ELR (cell line): ENCODE data around the gene RASA3.
"Not testable (repeated sequence)": the region's sequence is repeated elsewhere in the genome, so short reads cannot be mapped to it uniquely, and the experiment has no call there.

Source experiments
- DNase-seq: peaks from one replicate; pipeline ENCODE4 v3.0.0-alpha.2; 2015; ENCODE audit warnings: low read depth

RASA3 gene

GRCh38 chr13:114033541-114034315, 98.7 kb downstream of the RASA3 start:
- no peak for DNase-seq

- DNase-seq = peak; percentile 81
These were observed 100.2 kb downstream of the RASA3 start for GRCh38 chr13:114032126-114032799.

- DNase-seq = no peak
These were observed 100.8 kb downstream of the RASA3 start for GRCh38 chr13:114031631-114032030.

- no peak for DNase-seq
These were observed 101.5 kb downstream of the RASA3 start for GRCh38 chr13:114030666-114031610.

- DNase-seq = no peak
These were observed 102.4 kb downstream of the RASA3 start for GRCh38 chr13:114029866-114030625.

GRCh38 chr13:114027826-114028225, 104.6 kb downstream of the RASA3 start:
- no peak for DNase-seq

GRCh38 chr13:114027046-114027715, 105.2 kb downstream of the RASA3 start:
- no peak for DNase-seq

- DNase-seq = no peak
These were observed 105.9 kb downstream of the RASA3 start for GRCh38 chr13:114026481-114026880.

GRCh38 chr13:114025714-114026431, 106.5 kb downstream of the RASA3 start:
- DNase-seq = no peak

GRCh38 chr13:114025405-114025713, 107.1 kb downstream of the RASA3 start:
- no peak for DNase-seq

- DNase-seq = no peak
These were observed 107.6 kb downstream of the RASA3 start for GRCh38 chr13:114024603-114025404.

- no peak for DNase-seq
These were observed 108.5 kb downstream of the RASA3 start for GRCh38 chr13:114023716-114024602.

GRCh38 chr13:114022876-114023275, 109.5 kb downstream of the RASA3 start:
- DNase-seq = no peak

- no peak for DNase-seq
These were observed 110.1 kb downstream of the RASA3 start for GRCh38 chr13:114022309-114022669.

GRCh38 chr13:114021464-114022308, 110.7 kb downstream of the RASA3 start:
- no peak for DNase-seq

- DNase-seq = no peak
These were observed 111.5 kb downstream of the RASA3 start for GRCh38 chr13:114020750-114021463.

- DNase-seq = not testable (repeated sequence)
These were observed 112.3 kb downstream of the RASA3 start for GRCh38 chr13:114020134-114020533.
